Erythroblast (primary cell): ENCODE results near the gene NSL1.
"Not testable (repeated sequence)": the region's sequence is repeated elsewhere in the genome, so short reads cannot be mapped to it uniquely, and the experiment has no call there.

Experiments used
- DNase-seq, 2 experiments: peaks; one replicate each; lab custom pipeline; 2025; lab: John Stamatoyannopoulos, UW
- GATA1 ChIP-seq: IDR thresholded peaks from 2 replicates; pipeline ENCODE4 v1.6.1; 2011; ENCODE audit warnings: low read depth, mild to moderate bottlenecking, control low read depth, low read length, moderate library complexity
- POLR2A ChIP-seq: IDR thresholded peaks from 2 replicates; pipeline ENCODE4 v1.6.1; 2011; ENCODE audit warnings: mild to moderate bottlenecking, low read length

NSL1 gene

GRCh38 chr1:212721388-212722247 is 70.0 kb downstream of the NSL1 start:
- TF ChIP-seq POLR2A (no peak), GATA1 (no peak)
- DNase-seq = no peak

GRCh38 chr1:212719633-212720032 is 71.9 kb downstream of the NSL1 start:
- TF ChIP-seq POLR2A = no peak
- TF ChIP-seq GATA1 = no peak
- no peak for DNase-seq

- TF ChIP-seq POLR2A (no peak), GATA1 (no peak)
- no peak for DNase-seq
These were observed 73.1 kb downstream of the NSL1 start for GRCh38 chr1:212718499-212718898.

- TF ChIP-seq POLR2A = no peak
- TF ChIP-seq GATA1 = no peak
- DNase-seq = no peak
These were observed 75.4 kb downstream of the NSL1 start for GRCh38 chr1:212716161-212716560.

GRCh38 chr1:212713465-212714136 is 78.0 kb downstream of the NSL1 start:
- no peak for DNase-seq
- no peak for TF ChIP-seq POLR2A

GRCh38 chr1:212712451-212713303 is 78.9 kb downstream of the NSL1 start:
- TF ChIP-seq GATA1 (no peak), POLR2A (no peak)
- no peak for DNase-seq

GRCh38 chr1:212711974-212712373 is 79.6 kb downstream of the NSL1 start:
- not testable (repeated sequence) for DNase-seq

GRCh38 chr1:212710566-212710965 is 81.0 kb downstream of the NSL1 start:
- TF ChIP-seq POLR2A (no peak), GATA1 (no peak)
- no peak for DNase-seq

GRCh38 chr1:212703991-212704564 is 87.5 kb downstream of the NSL1 start:
- no peak for TF ChIP-seq GATA1
- no peak for TF ChIP-seq POLR2A
- no peak for DNase-seq

GRCh38 chr1:212702672-212703071 is 88.9 kb downstream of the NSL1 start:
- DNase-seq = no peak
- no peak for TF ChIP-seq POLR2A
- TF ChIP-seq GATA1 = no peak

GRCh38 chr1:212701910-212702309 is 89.7 kb downstream of the NSL1 start:
- TF ChIP-seq GATA1 (no peak), POLR2A (no peak)
- DNase-seq = no peak

- TF ChIP-seq POLR2A (no peak), GATA1 (no peak)
- DNase-seq = peak; percentile 32 to 47
These were observed 90.4 kb downstream of the NSL1 start for GRCh38 chr1:212700892-212701819.
